Measurements from ENCODE around the gene ACOT13.
"Not testable (repeated sequence)": the region's sequence is repeated elsewhere in the genome, so short reads cannot be mapped to it uniquely, and the experiment has no call there.

The ACOT13 gene

DNA sequence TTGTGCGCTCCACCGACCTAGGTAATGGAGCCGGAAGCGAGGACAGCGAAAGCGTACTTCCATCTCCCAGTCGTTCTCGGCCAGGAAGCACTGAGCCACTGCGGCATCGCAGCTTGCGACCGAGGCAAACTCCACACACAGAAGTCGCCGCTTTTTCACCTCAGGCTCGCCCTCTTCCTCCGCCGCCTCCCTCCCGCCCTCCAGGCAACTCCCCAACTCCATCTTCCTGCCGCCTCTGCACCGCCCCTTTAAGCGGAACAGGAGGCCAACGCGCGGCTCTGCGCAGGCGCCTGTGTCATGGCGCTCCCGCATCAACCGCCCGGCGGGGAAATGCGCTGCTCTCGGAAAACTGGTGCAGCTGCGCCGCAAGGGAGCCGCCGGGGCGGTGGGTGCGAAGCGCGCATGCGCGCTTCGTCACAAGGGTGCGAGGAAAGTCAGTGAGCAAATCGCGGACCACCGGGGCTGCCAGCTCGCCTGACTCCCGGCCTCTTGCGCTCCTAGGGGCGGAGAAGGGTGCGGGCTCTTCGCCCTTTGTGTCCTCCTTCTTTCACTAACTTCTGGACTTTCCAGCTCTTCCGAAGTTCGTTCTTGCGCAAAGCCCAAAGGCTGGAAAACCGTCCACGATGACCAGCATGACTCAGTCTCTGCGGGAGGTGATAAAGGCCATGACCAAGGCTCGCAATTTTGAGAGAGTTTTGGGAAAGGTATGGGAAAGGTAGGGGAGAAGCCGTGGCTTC, at the start of gene ACOT13, which contains the start of gene TDP2:
Gene ACOT13, plus strand, starts transcription at position 437 of the 737 bp plus-strand sequence. Its CDS starts 187 bp downstream, at position 624.
Gene TDP2, minus strand, starts transcription at position 259 of the 737 bp plus-strand sequence. Its CDS starts 37 bp downstream, at position 222.
- DNase-seq = peak; percentile 94

DNA sequence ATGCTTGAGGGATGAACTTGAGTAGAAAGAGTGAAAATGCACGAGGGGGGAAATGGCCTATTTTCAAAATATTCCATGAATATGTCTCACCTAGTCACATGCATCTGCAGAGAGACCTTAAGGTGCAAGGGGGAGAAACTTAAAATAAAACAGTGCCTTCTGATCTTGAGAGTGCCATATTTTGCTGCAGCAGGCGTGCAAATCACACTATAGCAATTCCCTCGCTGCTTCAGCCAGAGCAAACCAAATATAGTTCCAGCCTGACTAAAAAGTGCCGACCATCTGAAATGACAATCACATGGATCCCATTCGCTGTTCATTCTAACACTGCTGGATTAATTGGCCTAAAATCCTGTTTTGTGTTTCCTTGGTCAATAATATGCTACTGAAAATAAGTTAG, 47.2 kb upstream of the ACOT13 start:
- DNase-seq = no peak

DNA sequence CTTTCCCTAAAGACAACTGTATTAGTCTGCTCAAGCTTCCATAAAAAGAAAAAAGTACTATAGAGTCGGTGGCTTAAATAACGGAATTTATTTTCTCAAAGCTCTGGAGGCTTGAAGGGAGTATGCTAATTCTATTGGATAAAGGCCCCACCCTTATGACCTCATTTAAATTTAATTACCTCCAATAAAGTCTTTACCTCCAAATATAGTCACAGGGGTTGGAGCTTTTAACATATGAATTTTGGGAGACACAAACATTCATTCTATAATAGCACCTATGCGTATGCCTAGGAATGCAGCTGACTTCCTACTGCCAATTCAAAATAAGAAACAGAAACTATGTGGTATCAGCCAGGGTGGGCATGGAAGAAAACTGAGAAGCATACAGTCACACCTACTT, 46.2 kb upstream of the ACOT13 start:
- no peak for DNase-seq

- no peak for DNase-seq
Measured at GRCh38 chr6:24621626-24622289, 45.1 kb upstream of the ACOT13 start.

GRCh38 chr6:24630856-24631505, 35.9 kb upstream of the ACOT13 start:
- DNase-seq = no peak

- no peak for DNase-seq
Measured at GRCh38 chr6:24631671-24632070, 35.2 kb upstream of the ACOT13 start.

DNA sequence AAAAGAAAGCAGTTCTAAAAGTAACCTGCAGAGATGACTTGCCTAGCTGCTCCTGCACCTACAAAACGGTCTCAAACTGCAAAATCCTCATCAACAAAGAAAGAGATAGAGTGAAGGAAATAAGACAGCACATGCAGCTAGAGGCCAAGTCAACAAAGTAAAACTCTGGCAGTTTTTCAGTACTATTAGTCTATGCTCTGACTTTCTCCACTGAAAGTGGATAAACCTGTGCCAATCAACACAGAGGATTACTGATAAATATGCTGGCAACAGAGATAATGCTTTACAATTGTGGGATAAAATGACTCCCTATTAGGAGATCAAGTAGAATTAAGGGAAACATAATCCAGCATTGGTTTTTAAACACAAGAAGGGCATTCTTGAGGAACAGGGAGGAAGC, 34.3 kb upstream of the ACOT13 start:
- no peak for DNase-seq

GRCh38 chr6:24636681-24637080, 30.2 kb upstream of the ACOT13 start:
- DNase-seq = no peak

DNA sequence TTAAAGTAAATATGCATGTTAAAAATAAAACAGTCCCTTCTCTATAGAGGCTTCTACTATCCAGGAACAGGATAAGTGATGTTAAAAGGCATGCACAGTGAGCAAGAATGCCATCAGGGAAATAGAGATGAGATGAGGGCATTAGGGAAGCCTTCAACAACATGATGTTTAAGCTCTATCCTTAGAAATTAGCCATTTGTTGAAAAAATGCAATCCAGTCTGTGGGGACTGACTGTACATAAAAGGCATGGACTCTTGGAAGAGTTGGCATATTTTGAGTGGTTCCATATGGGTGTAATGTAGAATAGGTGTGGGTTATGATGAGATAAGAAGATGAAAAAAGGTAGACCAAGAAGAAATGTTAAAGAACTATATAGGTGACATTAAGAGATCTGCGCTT, 26.7 kb upstream of the ACOT13 start:
- DNase-seq = no peak

- not testable (repeated sequence) for DNase-seq
Measured at GRCh38 chr6:24640631-24641030, 26.2 kb upstream of the ACOT13 start.

GRCh38 chr6:24642061-24642460, 24.8 kb upstream of the ACOT13 start:
- DNase-seq = no peak

DNA sequence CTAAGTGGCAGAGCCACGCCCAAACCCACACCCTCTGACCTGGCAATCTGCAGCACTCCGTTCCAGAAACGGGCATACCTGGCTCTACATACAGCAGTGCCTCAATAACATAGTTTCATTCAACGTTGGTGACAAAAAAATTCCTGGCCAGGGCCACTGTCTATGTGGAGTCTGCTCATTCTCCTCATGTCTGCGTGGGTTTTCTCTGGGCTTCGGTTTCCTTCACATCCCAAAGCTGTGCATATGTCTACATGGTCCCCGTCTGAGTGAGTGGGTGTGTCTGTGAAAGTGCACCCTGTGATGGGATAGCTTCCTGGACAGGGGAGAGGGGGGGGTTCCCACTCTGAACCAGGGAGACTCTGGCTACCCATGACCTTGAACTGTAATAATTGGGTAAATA, 23.0 kb upstream of the ACOT13 start:
- no peak for DNase-seq

DNA sequence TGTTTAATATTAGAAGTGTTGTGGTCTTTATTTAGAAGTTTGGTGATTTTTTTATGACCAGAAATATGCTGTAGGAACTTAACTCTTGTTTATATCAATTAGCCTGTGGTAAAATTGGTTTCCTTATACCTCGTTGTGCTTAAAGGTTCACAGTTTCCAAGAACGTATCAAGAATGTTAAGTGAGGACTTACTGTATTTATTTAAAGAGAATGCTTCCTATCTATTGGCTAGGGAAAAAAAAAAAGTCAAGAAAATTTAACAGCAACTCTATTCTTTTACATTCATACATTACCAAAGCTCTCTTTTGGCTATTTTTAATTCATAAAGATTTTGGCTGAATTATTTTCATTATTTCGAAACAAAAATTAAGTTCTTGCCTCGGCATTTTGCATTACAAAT, 22.5 kb upstream of the ACOT13 start:
- DNase-seq = no peak

DNA sequence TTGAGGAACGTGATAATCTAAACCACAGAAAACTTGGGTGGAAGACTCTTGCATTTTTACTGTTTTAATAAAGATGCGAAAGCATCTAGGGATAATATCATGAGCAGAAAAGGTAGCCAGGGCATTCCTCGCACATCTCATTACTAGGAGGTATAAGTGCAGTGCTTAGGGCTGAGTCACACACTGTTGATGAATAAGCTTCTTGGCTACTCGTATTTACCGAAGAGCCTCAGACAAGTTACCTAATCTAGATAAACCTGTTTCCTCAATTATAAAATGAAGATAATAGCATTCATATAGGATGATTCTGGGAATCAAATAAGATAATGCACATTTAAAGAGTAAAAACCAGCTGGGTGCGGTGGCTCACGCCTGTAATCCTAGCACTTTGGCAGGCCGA, 20.1 kb upstream of the ACOT13 start:
- DNase-seq = no peak

DNA sequence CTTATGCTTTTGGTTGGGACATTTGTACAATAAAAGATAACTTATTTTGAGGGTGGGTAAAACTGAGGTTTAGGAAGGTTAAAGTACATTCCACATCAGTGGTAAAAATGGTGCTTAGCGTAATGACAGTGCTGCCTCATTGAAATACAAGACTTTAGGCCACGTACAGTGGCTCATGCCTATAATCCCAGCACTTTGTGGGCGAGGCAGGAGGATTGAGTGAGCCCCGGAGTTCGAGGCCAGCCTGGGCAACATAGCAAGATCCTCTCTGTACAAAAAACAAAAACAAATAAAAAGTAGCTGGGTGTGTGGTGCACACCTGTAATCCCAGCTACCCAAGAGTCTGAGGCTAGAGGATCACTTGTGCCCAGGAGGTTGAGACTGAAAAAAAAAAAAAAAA, 18.6 kb upstream of the ACOT13 start:
- no peak for DNase-seq

GRCh38 chr6:24649691-24650090, 17.2 kb upstream of the ACOT13 start:
- no peak for DNase-seq

DNA sequence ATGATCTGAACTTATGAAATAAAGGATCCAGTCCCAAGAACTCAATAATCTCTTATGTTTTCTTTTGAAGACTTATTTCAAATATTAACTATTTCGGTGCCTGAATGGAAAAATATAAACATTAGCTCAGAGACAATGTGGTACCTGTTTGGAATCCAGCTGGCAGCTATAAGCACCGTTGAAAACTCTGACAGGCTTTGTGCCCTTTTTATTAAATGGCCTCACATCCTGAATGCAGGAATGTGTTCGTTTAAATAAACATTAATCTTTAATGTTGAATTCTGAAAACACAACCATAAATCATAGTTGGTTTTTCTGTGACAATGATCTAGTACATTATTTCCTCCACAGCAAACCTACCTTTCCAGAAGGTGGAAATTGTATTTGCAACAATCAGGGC, 16.5 kb upstream of the ACOT13 start:
- DNase-seq = no peak

- no peak for DNase-seq
Measured at GRCh38 chr6:24655215-24655614, 11.7 kb upstream of the ACOT13 start.

DNA sequence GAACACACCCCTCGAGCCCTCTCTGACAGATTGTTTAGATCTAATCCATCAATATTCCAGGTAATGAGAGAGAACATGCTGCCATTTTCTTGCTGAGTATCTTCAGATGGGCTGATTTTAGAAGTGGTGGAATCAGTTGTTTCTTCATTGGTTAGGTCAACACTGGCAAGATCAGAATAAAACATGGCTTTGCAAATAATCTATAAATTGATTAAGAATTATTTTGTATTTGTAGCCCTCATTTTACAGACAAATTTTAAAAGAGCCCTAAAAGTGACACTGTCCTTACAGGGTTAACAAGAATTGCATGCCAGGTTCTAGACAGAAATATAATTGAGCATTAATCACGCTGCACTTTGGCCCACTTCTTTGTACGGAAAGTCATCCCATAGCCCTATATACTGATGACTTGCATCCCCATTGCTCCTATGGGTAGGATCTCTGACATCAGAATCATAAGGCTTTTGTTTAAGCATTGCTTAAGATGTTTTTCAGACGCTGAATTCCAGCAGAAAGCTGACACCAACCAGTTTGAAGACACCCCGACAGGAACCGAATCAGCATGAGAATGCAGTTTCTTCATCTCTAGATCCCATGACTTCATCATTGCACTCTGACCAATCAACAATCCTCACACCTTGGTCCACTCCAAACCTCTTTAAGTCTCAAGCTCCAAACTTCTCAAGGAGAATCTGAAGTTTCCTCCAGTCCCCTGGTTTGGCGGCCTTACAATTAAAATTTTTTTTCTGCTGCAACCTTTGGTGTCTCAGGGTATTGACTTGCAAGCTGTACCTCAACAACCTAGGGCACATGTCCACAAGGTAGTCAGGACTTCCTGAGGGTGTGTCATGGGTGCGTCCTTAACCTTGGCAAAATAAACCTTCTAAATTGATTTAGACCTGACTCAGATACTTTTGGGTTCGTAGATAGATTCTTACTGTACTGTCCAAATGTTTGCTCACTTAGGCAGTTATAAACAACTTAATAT, 8.0 kb upstream of the ACOT13 start:
- DNase-seq = no peak

DNA sequence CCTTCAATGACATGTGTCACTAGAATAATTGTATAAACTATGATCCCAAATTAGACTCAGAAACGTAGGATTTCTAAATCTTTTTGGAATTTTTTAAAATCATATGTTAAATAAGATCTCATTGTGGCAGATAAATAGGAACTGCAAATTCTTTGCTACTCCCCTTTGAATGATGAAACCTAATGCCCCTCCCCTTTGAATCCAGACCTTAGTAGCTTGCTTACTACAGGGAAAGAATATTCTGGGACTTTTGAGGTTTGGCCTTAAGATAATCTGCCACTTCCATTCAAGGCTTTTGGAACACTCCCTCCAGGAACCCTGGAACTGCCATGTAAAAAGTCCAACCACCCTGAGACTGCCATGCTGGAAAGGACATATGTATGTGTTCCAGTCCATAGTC, 7.3 kb upstream of the ACOT13 start:
- DNase-seq = no peak

- no peak for DNase-seq
Measured at GRCh38 chr6:24660105-24660504, 6.8 kb upstream of the ACOT13 start.

DNA sequence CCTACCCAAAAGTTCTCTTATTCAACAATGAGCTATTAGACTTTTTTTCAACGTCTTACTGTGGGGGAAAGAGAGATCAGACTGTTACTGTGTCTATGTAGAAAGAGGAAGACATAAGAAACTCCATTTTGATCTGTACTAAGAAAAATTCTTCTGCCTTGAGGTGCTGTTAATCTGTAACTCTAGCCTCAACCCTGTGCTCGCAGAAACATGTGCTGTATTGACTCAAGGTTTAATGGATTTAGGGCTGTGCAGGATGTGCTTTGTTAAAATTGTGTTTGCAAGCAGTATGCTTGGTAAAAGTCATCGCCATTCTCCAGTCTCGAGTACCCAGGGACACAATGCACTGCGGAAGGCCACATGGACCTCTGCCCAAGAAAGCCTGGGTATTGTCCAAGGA, 5.1 kb upstream of the ACOT13 start:
- DNase-seq = not testable (repeated sequence)

- no peak for DNase-seq
Measured at GRCh38 chr6:24662236-24662635, 4.6 kb upstream of the ACOT13 start.
